Fibroblast of skin of right biceps (primary cell): Measurements from ENCODE around the gene DBF4B.

Experiments used
- DNase-seq: peaks from one replicate; pipeline ENCODE4 v3.0.0-alpha.2; 2013

The DBF4B gene

DNA sequence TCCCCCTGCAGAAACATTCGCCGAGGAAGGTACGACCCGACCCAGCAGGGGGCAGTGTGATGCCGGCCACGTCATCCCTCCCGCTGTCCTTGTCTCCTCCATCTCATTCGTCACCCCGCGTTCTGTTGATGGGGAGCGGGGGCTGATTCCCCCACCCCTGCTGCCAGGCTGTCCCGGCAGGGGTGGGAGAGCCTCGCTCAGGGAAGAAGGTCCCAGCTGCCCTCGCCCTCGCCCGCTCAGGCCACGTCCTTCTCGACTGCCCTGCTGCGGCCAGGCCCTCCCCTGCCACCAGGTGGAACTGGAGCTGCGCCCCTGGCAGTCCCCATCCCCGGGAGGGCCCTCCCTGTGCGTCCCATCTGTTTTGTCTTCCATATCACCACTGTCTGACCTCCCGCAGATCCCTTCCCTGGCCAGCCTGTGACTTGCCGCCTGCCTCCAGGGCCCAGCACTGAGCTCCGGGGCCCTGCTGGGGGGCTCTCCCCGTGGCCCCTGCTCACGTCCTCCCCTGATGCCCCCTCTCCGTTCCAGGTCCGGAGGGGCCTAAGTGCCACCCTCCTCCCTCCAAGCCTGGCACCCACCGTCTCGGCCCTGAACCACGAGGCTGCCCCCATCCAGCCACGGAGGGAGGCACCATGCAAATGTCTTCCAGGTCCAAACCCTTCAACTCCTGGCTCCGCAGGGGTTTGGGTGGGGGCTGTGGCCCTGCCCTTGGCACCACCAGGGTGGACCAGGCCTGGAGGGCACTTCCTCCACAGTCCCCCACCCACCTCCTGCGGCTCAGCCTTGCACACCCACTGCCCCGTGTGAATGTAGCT is 71.0 kb downstream of the DBF4B start:
- DNase-seq: peak; percentile 83

DNA sequence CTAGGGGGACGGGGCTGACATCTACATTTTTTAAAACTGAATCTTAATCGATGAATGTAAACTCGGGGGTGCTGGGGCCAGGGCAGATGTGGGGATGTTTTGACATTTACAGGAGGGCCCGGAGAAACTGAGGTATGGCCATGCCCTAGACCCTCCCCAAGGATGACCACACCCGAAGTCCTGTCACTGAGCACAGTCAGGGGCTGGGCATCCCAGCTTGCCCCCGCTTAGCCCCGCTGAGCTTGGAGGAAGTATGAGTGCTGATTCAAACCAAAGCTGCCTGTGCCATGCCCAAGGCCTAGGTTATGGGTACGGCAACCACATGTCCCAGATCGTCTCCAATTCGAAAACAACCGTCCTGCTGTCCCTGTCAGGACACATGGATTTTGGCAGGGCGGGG is 71.7 kb downstream of the DBF4B start:
- no peak for DNase-seq

DNA sequence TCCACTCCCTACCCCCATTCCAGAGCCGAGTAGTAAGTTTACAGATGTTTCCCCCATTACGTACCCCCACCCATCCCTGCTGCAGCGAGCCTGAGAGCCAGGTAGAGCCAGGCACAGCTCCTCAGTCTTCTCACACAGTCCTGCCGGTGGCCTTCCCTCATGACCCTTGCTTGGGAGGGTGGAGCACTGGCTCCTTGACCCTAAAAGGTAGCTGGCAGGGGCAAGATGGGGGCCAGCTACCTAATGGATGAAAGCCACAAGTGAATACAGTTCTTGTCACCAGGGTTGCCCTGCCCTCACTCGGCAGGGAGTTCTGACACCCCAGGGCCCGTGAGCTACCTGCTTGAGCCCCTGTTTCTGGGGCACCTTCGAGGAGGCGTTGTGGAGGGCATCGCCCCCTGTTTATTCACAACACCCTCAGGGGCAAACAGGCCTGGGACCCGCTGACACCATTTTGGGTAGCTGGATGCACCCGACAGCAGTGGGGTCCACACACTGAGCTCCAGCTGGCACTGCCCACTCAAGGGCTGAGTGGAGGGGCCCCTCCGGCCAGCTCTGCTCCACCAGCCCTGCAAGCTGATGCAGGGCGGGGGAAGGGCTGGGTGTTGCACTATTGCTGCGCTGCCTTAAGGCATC is 72.5 kb downstream of the DBF4B start:
- no peak for DNase-seq

DNA sequence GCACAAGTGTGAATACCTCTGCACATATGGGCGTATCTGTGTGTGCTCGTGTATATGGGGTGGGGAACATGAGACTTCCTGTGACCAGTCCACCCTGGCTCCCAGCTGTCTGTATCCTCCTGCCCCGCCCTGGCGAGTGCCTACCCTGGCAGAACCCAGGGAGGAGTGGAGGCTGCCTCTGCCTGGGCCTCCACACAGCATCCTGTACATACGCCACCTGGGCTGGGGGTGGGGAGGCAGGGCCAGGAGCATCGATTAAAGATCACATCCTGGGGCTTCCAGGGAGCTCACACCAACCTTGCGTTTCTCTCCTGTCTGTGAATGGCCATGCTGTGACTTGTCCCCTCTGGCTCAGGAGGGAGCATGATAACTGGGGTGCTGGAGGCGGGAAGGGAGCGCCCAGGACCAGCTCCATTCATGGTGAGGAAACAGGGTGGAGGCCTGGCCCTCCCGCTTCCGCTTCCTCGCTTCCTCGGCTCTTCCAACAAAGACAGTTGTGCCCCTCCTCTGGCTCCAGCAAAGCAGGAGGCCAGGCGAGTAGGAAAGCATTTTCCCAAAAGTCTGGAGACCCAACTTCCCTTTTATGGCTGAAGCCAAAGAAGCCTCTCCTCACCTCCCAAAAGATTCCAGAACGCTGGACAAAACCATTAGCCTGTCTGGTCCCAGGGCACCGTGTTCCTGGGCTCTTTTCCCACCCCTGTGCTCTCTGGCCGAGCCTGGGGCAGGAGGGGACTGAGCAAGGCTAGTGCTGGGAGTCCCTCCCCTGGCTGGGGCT is 73.3 kb downstream of the DBF4B start:
- no peak for DNase-seq

DNA sequence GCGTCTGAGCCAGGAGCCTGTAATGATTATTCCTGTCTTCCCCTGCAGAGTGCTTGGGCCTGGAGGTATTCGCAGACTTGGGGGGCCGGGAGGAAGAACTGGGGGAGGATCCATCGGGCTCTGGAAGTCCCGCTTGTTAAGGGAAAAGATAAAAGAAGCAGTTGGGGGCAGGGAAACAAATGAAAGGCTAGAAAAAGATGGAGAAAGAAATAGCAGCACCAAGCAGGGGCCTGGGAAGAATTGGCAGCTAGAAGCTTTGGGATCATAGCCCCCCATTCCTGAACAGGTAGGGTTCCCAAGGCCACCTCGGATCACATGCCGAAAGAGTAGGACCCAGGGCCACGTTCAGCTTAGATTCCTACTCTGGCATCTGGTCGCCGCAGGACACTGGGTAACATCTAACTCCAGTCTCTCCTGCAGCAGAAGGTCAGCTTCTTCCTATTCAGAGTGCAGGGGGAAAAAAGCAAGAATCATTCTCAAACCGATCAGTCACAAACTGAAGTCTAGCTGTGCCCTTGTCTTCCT is 73.9 kb downstream of the DBF4B start:
- DNase-seq: no peak

DNA sequence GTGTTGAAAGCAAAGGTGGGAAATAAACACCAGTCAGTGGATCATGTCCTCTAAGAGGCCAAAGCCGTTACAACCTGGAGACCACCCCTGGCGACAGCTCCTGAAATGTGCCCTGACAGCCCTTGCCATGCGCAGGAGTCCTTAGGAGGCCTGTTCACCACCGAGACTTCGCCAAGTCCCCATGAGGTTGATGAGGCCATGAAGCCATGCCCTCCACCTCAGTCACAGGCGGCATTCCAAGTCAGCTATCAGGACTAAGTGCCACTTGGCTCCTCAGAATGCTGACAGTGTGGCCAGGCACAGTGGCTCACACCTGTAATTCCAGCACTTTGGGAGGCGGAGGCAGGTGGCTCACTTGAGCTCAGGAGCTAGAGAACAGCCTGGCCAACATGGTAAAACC is 77.5 kb downstream of the DBF4B start:
- DNase-seq: no peak

DNA sequence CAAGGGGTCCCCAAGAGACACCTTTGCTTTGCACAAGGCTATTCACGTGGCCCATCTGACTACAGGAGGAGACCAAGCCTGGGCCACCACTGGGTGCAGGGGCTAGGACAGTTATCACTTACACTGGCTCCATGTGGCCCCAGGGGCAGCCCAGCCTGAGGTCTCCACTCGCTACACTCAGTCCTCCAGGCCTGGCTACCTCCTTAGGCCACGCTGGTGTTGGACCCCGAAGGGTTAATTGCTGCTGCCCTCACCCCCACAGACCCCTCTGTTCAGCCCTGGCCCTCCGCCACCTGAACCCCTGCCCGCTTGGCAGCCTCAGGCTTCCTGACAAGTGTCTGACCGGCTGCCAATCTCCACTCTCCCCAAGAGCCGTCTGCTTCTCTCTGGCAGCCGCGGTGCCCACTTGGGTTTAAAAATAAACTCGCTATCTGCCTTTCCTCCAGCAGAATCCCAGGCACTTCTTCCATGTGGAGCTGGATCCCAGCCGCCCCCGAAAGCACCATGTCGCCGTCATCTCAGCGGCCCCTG is 78.2 kb downstream of the DBF4B start:
- DNase-seq: no peak

DNA sequence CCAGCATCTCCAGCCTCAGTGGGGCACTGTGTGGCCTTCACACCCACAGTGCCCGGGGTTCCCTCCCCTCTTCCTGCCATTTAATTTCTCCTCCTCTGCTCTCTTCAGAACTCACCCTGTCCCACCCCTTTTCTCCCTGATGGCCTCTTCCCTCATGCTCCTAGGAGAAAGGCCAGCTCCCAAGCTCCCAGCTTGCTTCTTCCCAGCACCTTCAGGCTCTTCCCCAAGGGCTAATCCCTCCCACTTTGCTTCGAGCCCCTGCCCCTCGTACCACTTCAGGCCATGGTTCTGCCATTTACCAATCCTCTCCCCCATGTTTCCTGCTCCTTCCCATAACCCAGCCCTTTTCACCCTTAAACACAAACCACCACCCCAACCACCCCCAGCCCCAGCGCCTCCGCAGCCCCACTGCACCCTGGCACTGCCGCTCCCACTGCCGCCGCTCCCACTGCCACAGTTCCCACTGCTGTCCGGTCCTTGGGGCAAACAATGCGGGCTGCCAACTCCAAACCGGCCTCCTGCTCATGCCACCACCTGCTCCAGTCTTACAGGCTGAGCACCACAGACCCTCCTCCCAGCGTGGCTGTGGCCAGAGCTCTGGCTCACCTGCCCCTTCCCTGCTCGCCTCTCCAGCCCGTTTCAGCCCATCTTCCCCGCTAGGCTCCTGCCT is 78.9 kb downstream of the DBF4B start:
- no peak for DNase-seq

DNA sequence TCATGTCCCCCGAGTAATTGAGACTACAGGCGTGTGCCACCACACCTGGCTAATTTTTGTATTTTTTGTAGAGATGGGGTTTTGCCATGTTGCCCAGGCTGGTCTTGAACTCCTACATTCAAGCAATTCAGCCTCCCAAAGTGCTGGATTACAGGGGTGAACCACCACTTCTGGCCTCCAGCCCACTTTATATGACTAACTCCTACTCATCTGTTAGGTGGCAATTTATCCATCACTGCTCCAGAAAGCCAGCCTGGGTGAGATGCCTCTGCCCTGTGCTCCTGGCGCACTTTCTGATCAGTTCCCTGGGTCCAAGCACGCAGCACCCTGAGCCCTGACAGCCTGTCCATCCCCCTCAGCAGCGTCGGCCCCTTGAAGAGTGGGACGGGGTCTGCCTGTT is 79.7 kb downstream of the DBF4B start:
- peak; percentile 20 for DNase-seq

DNA sequence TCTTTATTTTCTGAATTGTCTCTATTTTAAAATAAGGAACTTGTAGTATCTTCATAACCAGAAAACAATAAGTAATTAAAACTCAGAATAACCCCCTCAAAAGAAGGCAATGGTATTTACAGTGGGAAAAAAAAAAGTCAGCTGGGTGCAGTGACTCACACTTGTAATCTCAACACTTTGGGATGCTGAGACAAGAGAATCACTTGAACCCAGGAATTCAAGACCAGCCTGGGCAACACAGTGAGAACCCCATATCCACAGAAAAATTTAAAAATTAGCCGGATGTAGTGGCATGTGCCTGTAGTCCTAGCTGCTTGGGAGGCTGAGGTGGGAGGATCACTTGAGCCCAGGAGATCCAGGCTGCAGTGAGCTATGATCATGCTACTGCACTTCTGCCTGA is 83.8 kb downstream of the DBF4B start:
- peak; percentile 65 for DNase-seq

DNA sequence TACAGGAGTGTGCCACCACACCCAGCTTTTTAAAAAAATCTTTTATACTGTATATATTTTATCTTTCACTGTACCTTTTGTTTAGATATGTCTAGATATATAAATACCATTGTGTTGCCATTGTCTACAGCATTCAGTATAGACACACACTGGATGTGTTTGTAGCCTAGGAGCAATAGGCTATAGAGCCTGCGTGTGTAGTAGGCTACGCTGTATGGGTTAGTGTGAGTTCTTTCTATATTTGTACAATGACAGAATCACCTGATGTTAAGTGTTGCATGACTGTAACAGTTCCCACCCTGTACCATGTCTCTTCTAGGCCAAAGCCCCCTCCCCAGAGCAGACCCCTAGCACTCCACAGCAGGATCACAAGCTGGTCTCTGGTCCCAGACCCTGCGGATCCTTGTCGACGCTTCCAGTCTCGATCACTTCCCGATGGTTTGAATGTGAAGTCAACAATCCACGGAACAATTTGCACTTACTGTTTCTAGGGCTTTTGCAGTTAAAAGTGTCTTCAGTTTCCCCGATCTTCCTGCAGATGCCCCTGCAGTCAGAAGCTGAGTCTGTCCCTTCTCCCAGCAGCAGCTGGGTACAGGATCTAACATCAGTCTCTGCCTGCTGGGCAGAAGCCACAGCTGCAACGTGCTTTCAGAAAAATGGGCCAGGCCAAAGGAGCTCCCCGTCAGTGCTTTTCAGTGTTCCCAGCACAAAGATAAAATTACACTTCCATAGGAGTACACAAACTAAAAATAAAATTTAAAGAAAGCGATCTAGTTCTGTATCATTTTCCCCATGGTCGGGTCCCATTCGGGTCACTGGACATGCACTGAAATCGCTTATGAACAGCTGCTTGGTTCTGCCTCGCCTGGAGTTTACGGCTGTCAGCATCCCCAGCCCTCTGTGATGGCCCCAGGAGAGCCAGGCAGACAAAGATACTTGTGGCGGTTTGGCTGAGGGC is 85.7 kb downstream of the DBF4B start:
- peak; percentile 15 for DNase-seq

DNA sequence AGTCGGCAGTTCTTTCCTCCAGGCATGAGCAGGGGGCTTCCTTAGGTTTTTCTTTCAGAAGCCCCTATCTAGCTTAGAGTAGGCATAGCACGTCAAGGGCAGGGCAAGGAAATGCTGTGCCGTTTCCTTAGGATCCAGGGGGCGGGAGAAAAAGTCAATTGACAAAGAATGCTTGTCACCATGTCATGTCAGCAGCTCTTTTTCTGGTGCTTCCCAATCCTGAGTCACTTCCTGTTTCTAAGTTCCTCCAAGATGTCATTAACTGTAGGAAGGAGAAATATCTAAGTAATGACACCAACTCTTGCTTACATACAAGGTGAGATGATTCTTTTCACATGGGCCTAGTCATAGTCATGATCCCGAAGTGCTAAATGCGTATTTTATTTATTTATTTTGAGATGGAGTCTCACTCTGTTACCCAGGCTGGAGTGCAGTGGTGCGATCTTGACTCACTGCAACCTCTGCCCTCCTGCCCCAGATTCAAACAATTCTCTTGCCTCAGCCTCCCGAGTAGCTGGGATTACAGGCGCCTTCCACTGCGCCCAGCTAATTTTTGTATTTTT is 86.5 kb downstream of the DBF4B start:
- peak; percentile 97 for DNase-seq

DNA sequence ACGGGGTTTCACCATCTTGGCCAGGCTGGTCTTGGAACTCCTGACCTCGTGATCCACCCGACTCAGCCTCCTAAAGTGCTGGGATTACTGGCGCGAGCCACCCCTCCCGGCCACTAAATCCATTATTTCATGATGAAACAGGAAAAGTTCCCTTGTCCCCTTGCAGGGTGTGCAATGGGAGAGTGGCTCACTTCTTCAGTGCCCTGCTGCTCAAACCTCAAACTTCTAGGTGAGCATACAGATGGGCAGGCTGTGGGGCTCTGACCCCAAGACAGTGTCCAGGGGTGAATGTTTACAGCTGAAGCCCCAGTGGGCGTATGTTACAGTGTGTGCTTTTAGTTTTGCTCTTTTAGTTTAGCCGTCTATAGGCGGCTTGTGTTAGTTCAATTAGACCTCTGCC is 87.0 kb downstream of the DBF4B start:
- DNase-seq: no peak

DNA sequence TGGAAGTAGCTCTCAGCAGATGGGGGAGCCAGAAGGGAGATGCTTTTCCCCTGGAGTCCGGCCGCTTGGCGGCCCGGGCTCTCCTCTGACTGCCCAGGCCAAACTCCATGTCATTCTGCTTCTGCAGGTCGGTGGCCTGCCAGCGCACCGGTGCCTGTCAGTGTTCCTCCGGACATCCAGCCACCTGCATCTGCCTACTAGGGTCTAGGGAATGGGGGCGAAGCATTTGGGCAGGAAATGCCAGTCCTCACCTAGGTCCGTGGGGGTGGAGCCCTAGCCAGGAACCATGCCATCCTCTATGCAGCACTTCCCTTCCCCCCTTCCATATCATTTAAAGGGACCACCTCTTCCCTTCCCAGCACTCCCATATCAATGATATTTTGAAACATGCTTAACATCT is 87.5 kb downstream of the DBF4B start:
- DNase-seq: no peak

DNA sequence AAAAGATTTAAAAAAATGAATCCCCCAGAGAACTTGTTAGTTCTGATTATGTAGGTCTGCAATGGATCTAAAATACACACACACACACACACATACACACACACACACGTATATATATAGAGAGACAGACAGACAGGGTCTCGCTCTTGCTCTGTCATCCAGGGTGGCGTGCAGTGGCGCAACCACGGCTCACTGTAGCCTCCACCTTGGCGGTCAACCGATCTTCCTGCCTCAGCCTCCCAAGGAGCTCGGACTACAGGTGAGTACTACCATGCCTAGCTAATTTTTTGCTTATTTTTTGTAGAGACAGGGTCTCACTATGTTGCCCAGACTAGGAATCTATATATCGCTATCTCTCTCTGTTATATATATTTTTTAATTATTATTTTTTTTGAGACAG is 88.3 kb downstream of the DBF4B start:
- no peak for DNase-seq

DNA sequence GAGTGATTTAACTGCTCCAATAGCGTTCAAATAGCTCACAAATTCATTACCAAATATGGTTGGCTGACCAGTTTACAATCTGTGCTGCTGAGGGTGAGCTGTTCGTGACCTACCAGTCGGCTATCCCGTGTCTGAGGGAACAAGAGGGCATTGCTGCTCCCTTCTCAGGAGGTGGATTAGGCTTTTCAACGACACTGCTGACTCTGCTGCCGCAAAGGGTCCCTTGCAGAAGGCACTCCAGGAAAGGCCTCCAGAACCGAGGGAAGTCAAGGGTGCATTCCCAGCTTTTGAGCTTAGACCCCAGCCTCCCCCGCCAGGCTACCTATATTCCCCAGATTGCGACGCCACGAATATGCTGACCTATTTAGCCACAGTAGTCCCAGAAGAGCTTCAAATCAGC is 89.3 kb downstream of the DBF4B start:
- DNase-seq: no peak

DNA sequence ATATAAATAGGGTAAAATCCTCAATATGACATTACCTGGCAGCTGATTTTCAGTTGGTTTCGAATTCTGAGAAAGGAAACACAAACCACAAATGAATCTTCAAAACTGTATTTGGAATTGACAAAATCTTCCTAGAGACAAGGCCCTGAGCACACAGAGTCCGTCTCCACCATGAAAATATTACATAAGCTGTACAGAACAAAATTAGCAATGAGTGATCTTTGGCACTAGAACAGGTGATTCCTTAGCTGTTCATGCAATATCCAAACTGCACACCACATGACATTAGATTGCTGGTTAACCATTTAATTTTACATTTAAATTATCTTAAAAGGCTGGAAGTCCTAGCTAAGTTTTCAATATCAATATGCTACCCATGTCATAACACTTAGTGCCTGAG is 89.9 kb downstream of the DBF4B start:
- DNase-seq: no peak
